SJCRH30 (cell line): ENCODE results near the gene GSG1L. TPM values are rescaled to one million over a fixed set of nuclear protein-coding genes. Genes with fewer than 3 reads are reported as not detected.
"Not testable (repeated sequence)": the region's sequence is repeated elsewhere in the genome, so short reads cannot be mapped to it uniquely, and the experiment has no call there.

Source experiments
- DNase-seq, 2 experiments: peaks; one replicate each; pipeline ENCODE4 v3.0.0-alpha.2; 2015 to 2020
- H3K27ac ChIP-seq: fragments of 250-450 bp; sonication (Bioruptor Pico); 2 replicates; pipeline ENCODE4 v1.5.1; 2020; ENCODE audit warnings: mild to moderate bottlenecking, moderate library complexity
- H3K27me3 ChIP-seq: fragments of 250-450 bp; sonication (Bioruptor Pico); 2 replicates; pipeline ENCODE4 v1.5.1; 2020; ENCODE audit warnings: mild to moderate bottlenecking, moderate library complexity
- H3K36me3 ChIP-seq: fragments of 250-450 bp; sonication (Bioruptor Pico); 2 replicates; pipeline ENCODE4 v1.5.1; 2020; ENCODE audit warnings: mild to moderate bottlenecking, moderate library complexity
- H3K4me1 ChIP-seq: fragments of 250-450 bp; sonication (Bioruptor Pico); 2 replicates; pipeline ENCODE4 v1.5.1; 2020; ENCODE audit warnings: mild to moderate bottlenecking, moderate library complexity
- H3K4me3 ChIP-seq: fragments of 250-450 bp; sonication (Bioruptor Pico); 2 replicates; pipeline ENCODE4 v1.5.1; 2020; ENCODE audit warnings: mild to moderate bottlenecking, moderate library complexity
- H3K9me3 ChIP-seq: fragments of 250-450 bp; sonication (Bioruptor Pico); replicated peaks from 2 replicates; pipeline ENCODE4 v1.5.1; 2020; ENCODE audit warnings: mild to moderate bottlenecking, moderate library complexity
- total RNA-seq: library from RNA; depleted of rRNA; stranded (reverse); fragments of >200 nt; shearing (Covaris generic); gene quantifications from 2 replicates; pipeline ENCODE4 v1.2.3, GENCODE V29; 2014

The GSG1L gene
- total RNA-seq, 1 experiment from 2014 or later = not detected

- no peak overlapping the region for H3K27ac ChIP-seq
- H3K36me3 ChIP-seq = no peaks in the 10 kb centered on the region
- no peaks in the 10 kb centered on the region for H3K9me3 ChIP-seq
- DNase-seq = no peak
- H3K4me1 ChIP-seq = no peaks in the 10 kb centered on the region
- no peaks in the 10 kb centered on the region for H3K27me3 ChIP-seq
- H3K4me3 ChIP-seq = no peak overlapping the region
Measured at GRCh38 chr16:27980076-27980775, 83.3 kb downstream of the GSG1L start.

- H3K27me3 ChIP-seq, H3K27ac ChIP-seq, H3K9me3 ChIP-seq, DNase-seq, H3K4me3 ChIP-seq, H3K4me1 ChIP-seq, H3K36me3 ChIP-seq: not testable (repeated sequence)
Measured at GRCh38 chr16:27979668-27980067, 83.8 kb downstream of the GSG1L start.

GRCh38 chr16:27978876-27979275, 84.6 kb downstream of the GSG1L start:
- DNase-seq = no peak

GRCh38 chr16:27977966-27978365, 85.5 kb downstream of the GSG1L start:
- no peaks in the 10 kb centered on the region for H3K4me1 ChIP-seq
- no peak overlapping the region for H3K4me3 ChIP-seq
- no peaks in the 10 kb centered on the region for H3K27me3 ChIP-seq
- no peak for DNase-seq
- H3K27ac ChIP-seq = no peak overlapping the region
- H3K9me3 ChIP-seq = no peaks in the 10 kb centered on the region
- no peaks in the 10 kb centered on the region for H3K36me3 ChIP-seq

More at GRCh38 chr16:27978876-27979275, 84.6 kb downstream of the GSG1L start:
- H3K9me3 ChIP-seq = no peaks in the 10 kb centered on the region
- no peaks in the 10 kb centered on the region for H3K36me3 ChIP-seq
- no peaks in the 10 kb centered on the region for H3K27me3 ChIP-seq
- no peaks in the 10 kb centered on the region for H3K4me1 ChIP-seq
- no peak overlapping the region for H3K27ac ChIP-seq
- H3K4me3 ChIP-seq = no peak overlapping the region

- Histone ChIP-seq H3K9me3 (no peaks in the 10 kb centered on the region), H3K27ac (no peak overlapping the region), H3K36me3 (no peaks in the 10 kb centered on the region), H3K27me3 (no peaks in the 10 kb centered on the region), H3K4me1 (no peaks in the 10 kb centered on the region), H3K4me3 (no peak overlapping the region)
- no peak for DNase-seq
Measured at GRCh38 chr16:27976990-27977389, 86.5 kb downstream of the GSG1L start.

- Histone ChIP-seq H3K4me3 (no peak overlapping the region), H3K4me1 (no peaks in the 10 kb centered on the region), H3K9me3 (no peaks in the 10 kb centered on the region), H3K27ac (no peak overlapping the region), H3K36me3 (no peaks in the 10 kb centered on the region), H3K27me3 (no peaks in the 10 kb centered on the region)
- DNase-seq = no peak
Measured at GRCh38 chr16:27974896-27975540, 88.5 kb downstream of the GSG1L start.

- Histone ChIP-seq H3K4me3 (no peak overlapping the region), H3K4me1 (no peaks in the 10 kb centered on the region), H3K9me3 (no peaks in the 10 kb centered on the region), H3K27ac (no peak overlapping the region), H3K27me3 (no peaks in the 10 kb centered on the region), H3K36me3 (no peaks in the 10 kb centered on the region)
- DNase-seq = peak; percentile 7
Measured at GRCh38 chr16:27973678-27974077, 89.8 kb downstream of the GSG1L start.

- Histone ChIP-seq H3K4me1 (no peaks in the 10 kb centered on the region), H3K9me3 (no peaks in the 10 kb centered on the region), H3K36me3 (no peaks in the 10 kb centered on the region), H3K4me3 (no peak overlapping the region), H3K27me3 (no peaks in the 10 kb centered on the region), H3K27ac (no peak overlapping the region)
- DNase-seq = peak in 1 of 2 experiments; percentile 49
Measured at GRCh38 chr16:27972500-27972899, 91.0 kb downstream of the GSG1L start.

- H3K36me3 ChIP-seq = no peaks in the 10 kb centered on the region
- no peak overlapping the region for H3K4me3 ChIP-seq
- no peaks in the 10 kb centered on the region for H3K4me1 ChIP-seq
- no peak for DNase-seq
- no peaks in the 10 kb centered on the region for H3K9me3 ChIP-seq
- no peaks in the 10 kb centered on the region for H3K27me3 ChIP-seq
- H3K27ac ChIP-seq = no peak overlapping the region
Measured at GRCh38 chr16:27969574-27969973, 93.9 kb downstream of the GSG1L start.

GRCh38 chr16:27967169-27967568, 96.3 kb downstream of the GSG1L start:
- Histone ChIP-seq H3K4me3 (no peak overlapping the region), H3K27me3 (no peaks in the 10 kb centered on the region), H3K4me1 (no peaks in the 10 kb centered on the region), H3K9me3 (no peaks in the 10 kb centered on the region), H3K36me3 (no peaks in the 10 kb centered on the region), H3K27ac (no peak overlapping the region)
- DNase-seq = no peak

- Histone ChIP-seq H3K9me3 (no peaks in the 10 kb centered on the region), H3K27me3 (no peaks in the 10 kb centered on the region), H3K4me1 (no peaks in the 10 kb centered on the region), H3K4me3 (no peak overlapping the region), H3K36me3 (no peaks in the 10 kb centered on the region), H3K27ac (no peak overlapping the region)
- no peak for DNase-seq
Measured at GRCh38 chr16:27966756-27967155, 96.8 kb downstream of the GSG1L start.

GRCh38 chr16:27965801-27966200, 97.7 kb downstream of the GSG1L start:
- Histone ChIP-seq H3K27ac (no peak overlapping the region), H3K27me3 (no peaks in the 10 kb centered on the region), H3K4me1 (no peaks in the 10 kb centered on the region), H3K36me3 (no peaks in the 10 kb centered on the region), H3K9me3 (no peaks in the 10 kb centered on the region), H3K4me3 (no peak overlapping the region)
- no peak for DNase-seq

GRCh38 chr16:27963471-27963965, 100.0 kb downstream of the GSG1L start:
- Histone ChIP-seq H3K4me3 (no peak overlapping the region), H3K36me3 (no peaks in the 10 kb centered on the region), H3K27me3 (no peaks in the 10 kb centered on the region), H3K4me1 (no peaks in the 10 kb centered on the region), H3K9me3 (no peaks in the 10 kb centered on the region), H3K27ac (no peak overlapping the region)
- DNase-seq = no peak

GRCh38 chr16:27962197-27962596, 101.3 kb downstream of the GSG1L start:
- Histone ChIP-seq H3K36me3 (no peaks in the 10 kb centered on the region), H3K9me3 (no peaks in the 10 kb centered on the region), H3K4me1 (no peaks in the 10 kb centered on the region), H3K4me3 (no peak overlapping the region), H3K27me3 (no peaks in the 10 kb centered on the region), H3K27ac (no peak overlapping the region)
- no peak for DNase-seq

- Histone ChIP-seq H3K27me3 (no peaks in the 10 kb centered on the region), H3K4me1 (no peaks in the 10 kb centered on the region), H3K4me3 (no peak overlapping the region), H3K36me3 (no peaks in the 10 kb centered on the region), H3K27ac (no peak overlapping the region), H3K9me3 (no peaks in the 10 kb centered on the region)
- no peak for DNase-seq
Measured at GRCh38 chr16:27961296-27961620, 102.3 kb downstream of the GSG1L start.
